Panc1 (cell line): Measurements from ENCODE around the gene PIGU. TPM values are rescaled to one million over a fixed set of nuclear protein-coding genes. Genes with fewer than 3 reads are reported as not detected.
A peak's percentile ranks its signal among the peaks of the same experiment; 100 is the strongest.
"Not testable (repeated sequence)": the region's sequence is repeated elsewhere in the genome, so short reads cannot be mapped to it uniquely, and the experiment has no call there.

Experiments used
- ATAC-seq: fragments of 200-7000 bp; cut with Tn5 transposase; 2 replicates; pipeline ENCODE4 v1.9.1; 2020; ENCODE audit warnings: mild to moderate bottlenecking, moderate library complexity
- BruUV-seq: library from RNA; stranded (reverse); fragments of 400-500 nt; replicated peaks from 2 replicates; lab custom pipeline; 2021; lab: Mats Ljungman, UMichigan
- CTCF ChIA-PET: fragments of 300-600 bp; sonication (Branson Sonifier 250); formaldehyde crosslinking; loops from one replicate; lab custom pipeline; 2022; ENCODE audit warnings: antibody characterized with exemption; lab: Charles Lee
- POLR2A ChIA-PET: fragments of 300-600 bp; sonication (Branson Sonifier 250); formaldehyde crosslinking; loops from one replicate; lab custom pipeline; 2022; ENCODE audit warnings: antibody characterized with exemption; lab: Charles Lee
- DNase-seq: peaks from one replicate; pipeline ENCODE4 v3.0.0-alpha.2; 2010; ENCODE audit warnings: low read depth, low spot score
- H3K27ac ChIP-seq: 2 replicates; pipeline ENCODE4 v1.5.1; 2011; ENCODE audit warnings: mild to moderate bottlenecking, low read length, inconsistent platforms
- H3K27me3 ChIP-seq: fragments of 200-500 bp; sonication (Bioruptor generic); 2 replicates; pipeline ENCODE4 v1.6.0; 2014; ENCODE audit warnings: low read length, inconsistent platforms; ENCODE audit not compliant: control insufficient read depth, insufficient read depth
- H3K36me3 ChIP-seq: fragments of 200-500 bp; sonication (Bioruptor generic); 2 replicates; pipeline ENCODE4 v1.5.1; 2014; ENCODE audit warnings: inconsistent platforms, mild to moderate bottlenecking, low read length, moderate library complexity; ENCODE audit not compliant: control insufficient read depth, insufficient read depth
- H3K4me1 ChIP-seq: 2 replicates; pipeline ENCODE4 v1.5.1; 2011; ENCODE audit warnings: inconsistent platforms, mild to moderate bottlenecking, low read length, moderate library complexity; ENCODE audit not compliant: control insufficient read depth, insufficient read depth
- H3K4me3 ChIP-seq, 2 experiments: 2 replicates each; pipeline ENCODE4 v1.5.1; 2011 to 2012; ENCODE audit warnings: low read depth in 2 of 2, low read length in 2 of 2, mild to moderate bottlenecking in 2 of 2, inconsistent platforms in 1 of 2, moderate library complexity in 1 of 2
- H3K9me3 ChIP-seq: fragments of 200-500 bp; sonication (Bioruptor generic); 2 replicates; pipeline ENCODE4 v1.5.1; 2014; ENCODE audit warnings: low read depth, mild to moderate bottlenecking, inconsistent platforms, low read length, moderate library complexity; ENCODE audit not compliant: control insufficient read depth, insufficient read depth
- CTCF ChIP-seq: fragments of 450-650 bp; IDR thresholded peaks from 2 replicates; pipeline ENCODE4 v1.5.1; 2017; ENCODE audit warnings: mild to moderate bottlenecking
- POLR2AphosphoS5 ChIP-seq: IDR thresholded peaks from 2 replicates; pipeline ENCODE4 v1.6.1; 2012; ENCODE audit warnings: mild to moderate bottlenecking, low read depth, low read length, moderate library complexity
- REST ChIP-seq, 2 experiments: IDR thresholded peaks; 2 replicates each; pipeline ENCODE4 v1.6.1; 2011 to 2012; ENCODE audit warnings: low read depth in 2 of 2, control low read depth in 1 of 2, low read length in 1 of 2, mild to moderate bottlenecking in 1 of 2, moderate library complexity in 1 of 2; ENCODE audit not compliant: insufficient read depth in 1 of 2
- SIN3A ChIP-seq: IDR thresholded peaks from 2 replicates; pipeline ENCODE4 v1.6.1; 2012; ENCODE audit warnings: low read depth, mild to moderate bottlenecking, low read length, moderate library complexity, borderline replicate concordance; ENCODE audit not compliant: insufficient read depth
- TCF7L2 ChIP-seq: IDR thresholded peaks from 2 replicates; pipeline ENCODE4 v1.6.1; 2011; ENCODE audit warnings: mild to moderate bottlenecking, low read depth, low read length, inconsistent platforms
- in situ Hi-C: cut with HindIII; loops from 2 replicates; pipeline ENCODE4 v1.10.0; 2016; ENCODE audit warnings: low sequenced_read_pairs, low pct_unique_long_range_greater_than_20kb
- intact Hi-C: fragments of 100-400 bp; cut with micrococcal nuclease; formaldehyde crosslinking; loops from one replicate; pipeline ENCODE4 v1.10.0; 2022; ENCODE audit not compliant: unreplicated experiment
- total RNA-seq: library from RNA; stranded (reverse); gene quantifications from one replicate; pipeline ENCODE4 v1.2.1, GENCODE V29; 2021; ENCODE audit not compliant: unreplicated experiment

PIGU gene
- total RNA-seq, 1 experiment from 2014 or later = 22.9 TPM

DNA sequence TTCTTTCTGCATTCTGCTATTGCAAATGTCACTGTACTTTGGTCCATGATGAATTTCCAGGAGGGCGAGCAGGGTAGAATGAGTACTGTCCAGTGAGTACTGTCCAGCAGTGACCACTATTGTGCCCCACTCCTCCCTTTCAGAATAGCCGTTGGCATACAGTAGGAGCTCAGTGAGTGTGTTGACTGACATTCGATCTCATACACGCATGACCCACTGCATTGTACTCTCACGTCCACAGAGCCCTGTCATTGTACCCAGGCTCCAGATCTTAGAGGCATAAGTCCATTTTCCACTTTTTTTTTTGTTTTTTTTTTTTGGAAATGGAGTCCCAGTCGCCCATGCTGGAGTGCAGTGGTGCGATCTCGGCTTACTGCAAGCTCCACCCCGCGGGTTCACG lies 152.5 kb downstream of the PIGU start:
- no peak for ATAC-seq
- H3K36me3 ChIP-seq = peaks cover 12% of the 10 kb centered on the region; the same call in 1 of the 2 replicates
- CTCF ChIA-PET = interaction anchor here (0.8 kb wide), 1 partner anchor 212 kb away, joined by 3 read pairs; no protein-coding TSS in a partner anchor
- H3K27ac ChIP-seq = peak overlapping the region; percentile 21; the same call in 1 of the 2 replicates
- no TSS peak for BruUV-seq
- TF ChIP-seq TCF7L2 (no peak), POLR2AphosphoS5 (no peak), CTCF (no peak), REST (IDR thresholded peaks at IDR 0.05; ENCODE audit: insufficient read depth in 1 of 2, low read depth in 2 of 2, low read length in 1 of 2) (no peak)
- H3K4me3 ChIP-seq = no peak overlapping the region
- POLR2A ChIA-PET = no interaction called here
- H3K9me3 ChIP-seq = no peaks in the 10 kb centered on the region
- no peak for DNase-seq
- H3K4me1 ChIP-seq = peaks cover 49% of the 10 kb centered on the region
- in situ Hi-C loops = no loop called here
- intact Hi-C loops = no loop called here
- no peaks in the 10 kb centered on the region for H3K27me3 ChIP-seq

- POLR2A ChIA-PET = interaction anchor here (0.9 kb wide), 1 partner anchor 411 kb away, joined by 3 read pairs; no protein-coding TSS in a partner anchor
- H3K27me3 ChIP-seq = no peaks in the 10 kb centered on the region
- H3K4me3 ChIP-seq = peak overlapping the region in 1 of 2 experiments; percentile 32; a peak in 3 of 4 replicates
- peak overlapping the region; percentile 71 for H3K27ac ChIP-seq
- TF ChIP-seq CTCF (peak; percentile 88), REST (IDR thresholded peaks at IDR 0.05; ENCODE audit: insufficient read depth in 1 of 2, low read depth in 2 of 2, low read length in 1 of 2) (no peak), POLR2AphosphoS5 (no peak), TCF7L2 (no peak), SIN3A (no peak)
- peak; percentile 79 for ATAC-seq
- intact Hi-C loops = loop anchor here (2.0 kb wide), 1 partner anchor 210 kb away; no protein-coding TSS in a partner anchor
- in situ Hi-C loops = no loop called here
- H3K4me1 ChIP-seq = peaks cover 51% of the 10 kb centered on the region
- H3K9me3 ChIP-seq = no peaks in the 10 kb centered on the region
- CTCF ChIA-PET = interaction anchor here (0.6 to 2.0 kb wide), 3 partner anchors 211 to 451 kb away, joined by 3 to 33 read pairs (median 3); no protein-coding TSS in a partner anchor
- BruUV-seq = no TSS peak
- no peak for DNase-seq
- peaks cover 6% of the 10 kb centered on the region; the same call in 1 of the 2 replicates for H3K36me3 ChIP-seq
Measured at GRCh38 chr20:34522969-34523871, 153.7 kb downstream of the PIGU start.

GRCh38 chr20:34519841-34520240 lies 157.1 kb downstream of the PIGU start:
- H3K27ac ChIP-seq, CTCF ChIA-PET, POLR2A ChIA-PET, BruUV-seq, intact Hi-C loops, in situ Hi-C loops, ATAC-seq, H3K9me3 ChIP-seq, H3K27me3 ChIP-seq, DNase-seq, H3K36me3 ChIP-seq, H3K4me3 ChIP-seq: not testable (repeated sequence)
- peaks cover 25% of the 10 kb centered on the region for H3K4me1 ChIP-seq
